Progenitor cell of endocrine pancreas (in vitro differentiated cells): Measurements from ENCODE around the gene GALNT1. TPM values are rescaled to one million over a fixed set of nuclear protein-coding genes. Genes with fewer than 3 reads are reported as not detected.

ENCODE experiments used
- DNase-seq: peaks from one replicate; pipeline ENCODE4 v3.0.0; 2021; ENCODE audit warnings: low spot score; ENCODE audit not compliant: unreplicated experiment
- H3K27ac Mint-ChIP-seq: 2 replicates; pipeline ENCODE4 v1.8.0; 2021; ENCODE audit warnings: mild to moderate bottlenecking, moderate library complexity, mixed read lengths
- H3K27me3 Mint-ChIP-seq: 2 replicates; pipeline ENCODE4 v1.8.0; 2021; ENCODE audit warnings: mixed read lengths
- H3K36me3 Mint-ChIP-seq: 2 replicates; pipeline ENCODE4 v1.8.0; 2022; ENCODE audit warnings: mixed read lengths; ENCODE audit not compliant: insufficient read depth
- H3K4me1 Mint-ChIP-seq: 2 replicates; pipeline ENCODE4 v1.8.0; 2021; ENCODE audit warnings: low read depth, mixed read lengths
- H3K4me3 Mint-ChIP-seq: 2 replicates; pipeline ENCODE4 v1.8.0; 2021; ENCODE audit warnings: low read depth, mild to moderate bottlenecking, moderate library complexity, mixed read lengths
- H3K9me3 Mint-ChIP-seq: 2 replicates; pipeline ENCODE4 v1.8.0; 2021; ENCODE audit warnings: low read depth, mixed read lengths
- total RNA-seq: library from RNA; stranded (reverse); gene quantifications from 2 replicates; pipeline ENCODE4 v1.2.1, GENCODE V29; 2021
- TF ChIP-seq, protein P1 (sequence below): fragments of 200-600 bp; sonication (generic); IDR thresholded peaks from one replicate; pipeline ENCODE4 v1.5.0; 2021; ENCODE audit warnings: antibody characterized with exemption, mild to moderate bottlenecking; ENCODE audit not compliant: unreplicated experiment

The GALNT1 gene
- total RNA-seq, 1 donor from 2014 or later, result 92.8 TPM

DNA sequence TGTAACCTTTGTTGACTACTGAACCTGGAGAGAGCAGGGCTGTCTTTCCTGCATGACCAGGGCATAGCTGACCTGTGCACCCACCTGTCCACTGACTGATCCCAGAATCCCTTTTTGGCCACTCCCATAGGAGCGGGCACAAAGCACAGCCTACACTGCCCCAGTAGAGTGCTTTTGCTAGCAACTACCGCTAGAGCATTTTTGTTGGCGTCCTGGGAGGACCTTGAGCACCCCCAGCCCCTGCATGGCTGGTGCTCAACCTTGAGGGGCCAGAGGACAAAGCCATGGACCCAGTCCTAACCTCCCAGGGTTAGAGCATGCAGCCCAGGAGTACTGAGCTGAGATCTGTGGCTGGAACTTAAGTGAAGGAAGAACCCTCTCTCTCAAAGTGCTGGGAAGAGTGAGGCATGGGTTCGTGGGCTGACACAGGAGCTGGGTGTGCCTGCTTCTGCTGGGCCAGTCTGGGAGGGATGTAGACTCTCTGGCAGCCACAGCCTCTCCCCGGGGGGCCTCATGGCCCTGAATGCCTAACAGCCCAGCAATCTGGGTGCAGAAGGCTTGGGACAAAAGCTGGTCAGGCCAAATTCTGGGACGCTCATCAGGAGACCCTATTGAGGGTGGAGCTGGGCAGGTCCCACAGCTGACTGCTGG, 140.0 kb downstream of the GALNT1 start:
- no peaks in the 10 kb centered on the region for H3K27me3 Mint-ChIP-seq
- H3K27ac Mint-ChIP-seq, result no peak overlapping the region
- H3K4me1 Mint-ChIP-seq, result no peaks in the 10 kb centered on the region
- TF ChIP-seq, protein P1, sequence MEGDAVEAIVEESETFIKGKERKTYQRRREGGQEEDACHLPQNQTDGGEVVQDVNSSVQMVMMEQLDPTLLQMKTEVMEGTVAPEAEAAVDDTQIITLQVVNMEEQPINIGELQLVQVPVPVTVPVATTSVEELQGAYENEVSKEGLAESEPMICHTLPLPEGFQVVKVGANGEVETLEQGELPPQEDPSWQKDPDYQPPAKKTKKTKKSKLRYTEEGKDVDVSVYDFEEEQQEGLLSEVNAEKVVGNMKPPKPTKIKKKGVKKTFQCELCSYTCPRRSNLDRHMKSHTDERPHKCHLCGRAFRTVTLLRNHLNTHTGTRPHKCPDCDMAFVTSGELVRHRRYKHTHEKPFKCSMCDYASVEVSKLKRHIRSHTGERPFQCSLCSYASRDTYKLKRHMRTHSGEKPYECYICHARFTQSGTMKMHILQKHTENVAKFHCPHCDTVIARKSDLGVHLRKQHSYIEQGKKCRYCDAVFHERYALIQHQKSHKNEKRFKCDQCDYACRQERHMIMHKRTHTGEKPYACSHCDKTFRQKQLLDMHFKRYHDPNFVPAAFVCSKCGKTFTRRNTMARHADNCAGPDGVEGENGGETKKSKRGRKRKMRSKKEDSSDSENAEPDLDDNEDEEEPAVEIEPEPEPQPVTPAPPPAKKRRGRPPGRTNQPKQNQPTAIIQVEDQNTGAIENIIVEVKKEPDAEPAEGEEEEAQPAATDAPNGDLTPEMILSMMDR, result no peak
- peaks cover 37% of the 10 kb centered on the region for H3K9me3 Mint-ChIP-seq
- no peak overlapping the region for H3K4me3 Mint-ChIP-seq
- peaks cover 3% of the 10 kb centered on the region for H3K36me3 Mint-ChIP-seq
- DNase-seq, result no peak

DNA sequence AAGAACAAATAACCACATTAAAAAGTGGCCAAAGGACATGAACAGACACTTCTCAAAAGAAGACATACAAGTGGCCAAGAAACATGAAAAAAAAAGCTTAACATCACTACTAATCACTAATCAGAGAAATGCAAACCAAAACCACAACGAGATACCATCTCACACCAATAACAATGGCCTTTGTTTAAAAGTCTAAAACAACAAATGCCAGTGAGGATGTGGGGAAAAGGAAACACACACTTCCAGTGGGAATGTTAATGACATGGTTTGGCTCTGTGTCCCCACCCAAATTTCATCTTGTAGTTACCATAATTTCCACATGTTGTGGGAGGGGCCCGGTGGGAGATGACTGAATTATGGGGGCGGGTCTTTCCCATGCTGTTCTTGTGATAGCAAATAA, 147.1 kb downstream of the GALNT1 start:
- Mint-ChIP-seq H3K4me1 (no peaks in the 10 kb centered on the region), H3K27ac (no peak overlapping the region), H3K36me3 (no peaks in the 10 kb centered on the region), H3K4me3 (no peak overlapping the region), H3K27me3 (no peaks in the 10 kb centered on the region), H3K9me3 (peaks cover 23% of the 10 kb centered on the region)
- DNase-seq, result no peak
- TF ChIP-seq, protein P1, result no peak

DNA sequence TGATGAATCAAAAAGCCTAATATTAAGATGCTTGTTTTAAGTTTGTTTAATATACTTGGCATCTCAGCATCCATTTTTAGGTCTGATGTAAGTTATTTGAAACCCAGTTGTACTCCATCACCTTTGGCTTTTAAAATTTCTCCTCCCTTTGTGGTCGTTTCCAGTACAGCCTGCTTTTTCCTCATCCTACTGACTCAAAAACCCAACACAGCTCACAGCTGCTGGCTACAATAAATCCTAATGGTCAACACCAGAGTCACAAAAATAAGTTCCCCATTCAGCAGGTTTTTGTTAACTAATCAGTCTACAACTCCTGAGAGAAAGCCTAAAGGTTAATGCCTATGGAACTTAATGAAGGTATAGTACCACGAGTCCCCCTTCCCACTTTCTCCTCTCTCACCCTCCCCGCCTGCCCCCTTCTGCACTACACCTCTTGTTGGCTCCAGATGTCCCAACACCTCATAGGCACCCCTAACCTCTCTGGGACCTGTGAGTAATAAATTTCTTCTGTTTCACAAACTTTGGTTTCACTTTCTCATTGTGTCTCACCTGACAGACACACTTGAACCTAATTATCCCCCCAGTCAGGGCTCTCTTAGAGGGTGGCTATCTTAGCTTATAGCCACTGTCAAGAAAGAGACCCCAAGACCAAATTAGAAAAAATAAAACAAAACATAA, 148.6 kb downstream of the GALNT1 start:
- TF ChIP-seq, protein P1, result no peak
- Mint-ChIP-seq H3K27ac (no peak overlapping the region), H3K9me3 (peaks cover 17% of the 10 kb centered on the region)

DNA sequence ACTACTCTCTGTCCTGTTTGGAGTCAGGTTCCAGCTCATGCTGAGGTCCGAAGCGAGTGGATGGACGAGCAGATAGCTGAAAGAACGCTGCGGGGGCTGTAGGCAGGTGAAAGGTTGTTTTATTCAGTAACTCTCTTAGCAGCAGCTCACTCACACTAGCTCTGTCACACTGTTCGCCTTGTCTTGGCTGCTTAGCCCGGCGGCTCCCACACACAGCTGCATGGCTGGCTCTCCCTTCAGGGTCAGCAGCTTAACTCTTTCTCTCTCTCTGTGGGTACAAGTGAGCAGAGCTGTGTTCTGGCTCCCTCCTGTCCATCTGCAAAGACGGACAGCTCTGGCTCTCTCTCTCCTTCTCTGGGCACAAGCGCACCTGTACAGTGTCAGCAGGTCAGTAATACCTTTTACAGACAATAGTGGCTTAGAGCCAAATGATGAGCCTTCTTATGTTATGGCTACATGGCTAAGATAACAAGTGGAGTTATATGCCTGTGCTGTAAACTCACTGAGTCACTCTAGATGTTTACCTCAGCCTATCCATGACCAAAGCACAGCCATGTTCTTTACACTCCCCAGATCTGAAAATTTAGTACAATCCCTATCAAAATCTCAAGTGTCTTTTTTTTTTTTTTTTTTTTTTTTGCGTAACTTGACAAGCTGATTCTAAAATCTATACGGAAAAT, 149.3 kb downstream of the GALNT1 start:
- H3K36me3 Mint-ChIP-seq, result no peaks in the 10 kb centered on the region
- no peak overlapping the region for H3K27ac Mint-ChIP-seq
- peaks cover 17% of the 10 kb centered on the region for H3K9me3 Mint-ChIP-seq
- H3K4me1 Mint-ChIP-seq, result no peaks in the 10 kb centered on the region
- TF ChIP-seq, protein P1, result no peak
- no peak overlapping the region for H3K4me3 Mint-ChIP-seq
- H3K27me3 Mint-ChIP-seq, result no peaks in the 10 kb centered on the region
- no peak for DNase-seq

More for the DNA sequence above, 148.6 kb downstream of the GALNT1 start:
- H3K36me3 Mint-ChIP-seq, result no peaks in the 10 kb centered on the region
- DNase-seq, result no peak
- H3K4me1 Mint-ChIP-seq, result no peaks in the 10 kb centered on the region
- no peaks in the 10 kb centered on the region for H3K27me3 Mint-ChIP-seq
- no peak overlapping the region for H3K4me3 Mint-ChIP-seq

DNA sequence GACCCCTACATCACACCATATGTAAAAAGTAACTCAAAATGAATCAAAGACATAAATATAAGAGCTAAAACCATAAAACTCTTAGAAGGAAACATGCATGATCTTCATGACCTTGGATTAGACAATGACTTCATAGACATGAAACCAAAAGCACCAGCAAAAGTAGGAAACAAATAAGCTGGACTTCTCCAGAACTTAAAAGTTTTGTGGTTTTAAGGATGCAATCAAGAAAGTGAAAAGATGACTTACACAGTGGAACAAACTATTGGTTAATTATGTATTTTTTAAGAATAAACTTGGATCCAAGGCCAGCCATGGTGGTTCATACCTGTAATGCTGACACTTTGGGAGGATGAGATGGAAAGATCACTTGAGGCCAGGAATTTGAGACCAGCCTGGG, 150.2 kb downstream of the GALNT1 start:
- Mint-ChIP-seq H3K4me3 (no peak overlapping the region), H3K27ac (no peak overlapping the region), H3K9me3 (peaks cover 10% of the 10 kb centered on the region), H3K4me1 (no peaks in the 10 kb centered on the region), H3K36me3 (no peaks in the 10 kb centered on the region), H3K27me3 (no peaks in the 10 kb centered on the region)
- TF ChIP-seq, protein P1, result no peak
- no peak for DNase-seq
